Nephron (organoid): ENCODE measurements around the gene FANCI.

Source experiments
- H3K27ac Mint-ChIP-seq, 3 experiments: 2 replicates each; pipeline ENCODE4 v1.8.0; 2020; ENCODE audit warnings: mixed read lengths in 3 of 3, mild to moderate bottlenecking in 2 of 3, moderate library complexity in 1 of 3
- H3K27me3 Mint-ChIP-seq: 2 replicates; pipeline ENCODE4 v1.8.0; 2021; ENCODE audit warnings: low read depth, mild to moderate bottlenecking, moderate library complexity, mixed read lengths
- H3K36me3 Mint-ChIP-seq: 2 replicates; pipeline ENCODE4 v1.8.0; 2020; ENCODE audit warnings: low read depth, mixed read lengths
- H3K4me1 Mint-ChIP-seq: 2 replicates; pipeline ENCODE4 v1.8.0; 2020; ENCODE audit warnings: mixed read lengths
- H3K4me3 Mint-ChIP-seq, 3 experiments: 2 replicates each; pipeline ENCODE4 v1.8.0; 2020; ENCODE audit warnings: mild to moderate bottlenecking in 3 of 3, mixed read lengths in 3 of 3, moderate library complexity in 2 of 3
- H3K9me3 Mint-ChIP-seq: 2 replicates; pipeline ENCODE4 v1.8.0; 2020; ENCODE audit warnings: mixed read lengths
- TF ChIP-seq, protein P1 (sequence below), 3 experiments: fragments of 200-600 bp; sonication (generic); IDR thresholded peaks; one replicate each; pipeline ENCODE4 v1.5.0; 2021; ENCODE audit warnings: antibody characterized with exemption in 3 of 3; ENCODE audit not compliant: unreplicated experiment in 3 of 3

The FANCI gene

DNA sequence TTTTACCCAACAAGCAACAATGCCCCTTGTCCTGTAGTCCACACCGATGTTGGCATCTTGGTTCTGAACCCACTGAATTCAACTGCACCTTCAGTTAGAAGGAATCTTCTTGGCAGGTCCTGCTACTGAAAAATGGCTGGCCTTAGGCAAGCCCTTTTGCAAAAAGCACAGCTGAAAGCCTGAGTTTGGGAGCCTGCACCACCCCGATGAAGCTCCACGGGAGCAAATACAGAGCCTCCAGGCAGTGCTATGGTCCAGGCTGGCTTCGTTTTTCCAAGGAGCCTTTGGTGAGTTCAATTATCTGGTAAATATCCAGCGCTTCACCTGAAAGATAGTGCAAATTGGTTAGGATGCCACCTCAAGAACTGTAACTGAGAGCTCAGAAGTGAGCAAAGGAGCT is 72.7 kb downstream of the FANCI start:
- TF ChIP-seq, protein P1, sequence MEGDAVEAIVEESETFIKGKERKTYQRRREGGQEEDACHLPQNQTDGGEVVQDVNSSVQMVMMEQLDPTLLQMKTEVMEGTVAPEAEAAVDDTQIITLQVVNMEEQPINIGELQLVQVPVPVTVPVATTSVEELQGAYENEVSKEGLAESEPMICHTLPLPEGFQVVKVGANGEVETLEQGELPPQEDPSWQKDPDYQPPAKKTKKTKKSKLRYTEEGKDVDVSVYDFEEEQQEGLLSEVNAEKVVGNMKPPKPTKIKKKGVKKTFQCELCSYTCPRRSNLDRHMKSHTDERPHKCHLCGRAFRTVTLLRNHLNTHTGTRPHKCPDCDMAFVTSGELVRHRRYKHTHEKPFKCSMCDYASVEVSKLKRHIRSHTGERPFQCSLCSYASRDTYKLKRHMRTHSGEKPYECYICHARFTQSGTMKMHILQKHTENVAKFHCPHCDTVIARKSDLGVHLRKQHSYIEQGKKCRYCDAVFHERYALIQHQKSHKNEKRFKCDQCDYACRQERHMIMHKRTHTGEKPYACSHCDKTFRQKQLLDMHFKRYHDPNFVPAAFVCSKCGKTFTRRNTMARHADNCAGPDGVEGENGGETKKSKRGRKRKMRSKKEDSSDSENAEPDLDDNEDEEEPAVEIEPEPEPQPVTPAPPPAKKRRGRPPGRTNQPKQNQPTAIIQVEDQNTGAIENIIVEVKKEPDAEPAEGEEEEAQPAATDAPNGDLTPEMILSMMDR (IDR thresholded peaks at IDR 0.05; ENCODE audit: unreplicated experiment in 3 of 3) = no peak
- Mint-ChIP-seq H3K4me3 (no peak overlapping the region), H3K27ac (no peak overlapping the region), H3K4me1 (no peaks in the 10 kb centered on the region), H3K36me3 (peaks cover 69% of the 10 kb centered on the region), H3K9me3 (no peaks in the 10 kb centered on the region), H3K27me3 (no peaks in the 10 kb centered on the region)

DNA sequence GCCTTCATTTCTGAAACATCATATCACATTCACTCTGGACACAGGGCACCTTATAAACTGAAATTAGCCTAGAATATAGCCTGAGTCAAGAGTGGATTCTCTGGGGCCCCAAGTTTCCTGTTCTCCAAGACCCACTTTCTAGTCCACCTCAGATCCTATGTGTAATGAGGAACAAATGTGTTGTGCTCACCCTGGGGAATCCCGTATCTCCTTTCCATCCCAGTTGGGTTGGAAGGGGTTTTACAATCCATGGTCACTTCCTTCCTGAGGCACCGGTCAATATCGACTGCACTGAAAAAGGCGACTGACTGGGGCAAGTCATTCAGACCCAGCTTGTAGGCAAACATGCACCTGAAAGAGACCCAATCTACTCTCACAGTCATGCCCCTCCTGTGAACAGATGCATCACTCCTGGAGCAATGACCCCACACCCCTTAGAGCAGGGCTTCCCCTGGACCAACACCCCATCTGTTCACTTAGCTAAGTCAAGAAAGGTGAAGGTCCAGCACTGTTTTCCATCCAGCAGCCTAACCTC is 73.5 kb downstream of the FANCI start:
- TF ChIP-seq, protein P1 (IDR thresholded peaks at IDR 0.05; ENCODE audit: unreplicated experiment in 3 of 3) = no peak
- Mint-ChIP-seq H3K27ac (no peak overlapping the region), H3K4me3 (no peak overlapping the region), H3K4me1 (no peaks in the 10 kb centered on the region), H3K27me3 (no peaks in the 10 kb centered on the region), H3K36me3 (peaks cover 71% of the 10 kb centered on the region), H3K9me3 (no peaks in the 10 kb centered on the region)

DNA sequence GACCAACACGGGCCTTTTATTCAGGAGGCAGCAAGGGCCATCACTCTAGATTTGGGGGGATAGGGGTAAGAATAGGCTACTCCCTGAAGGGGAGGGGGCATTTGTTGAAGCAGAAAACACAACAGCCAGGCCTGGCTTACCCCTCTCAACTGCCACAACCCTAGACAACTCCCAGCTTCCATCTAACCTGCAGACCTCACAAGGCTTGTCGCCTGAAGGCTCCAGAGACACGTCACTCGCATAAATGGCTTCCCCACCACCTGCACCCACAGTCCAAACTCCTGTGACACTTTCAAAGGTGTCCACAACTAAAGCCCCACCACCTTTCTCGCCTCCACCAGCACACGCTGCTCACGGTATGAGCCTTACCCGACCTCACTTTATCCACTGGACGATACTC is 75.9 kb downstream of the FANCI start:
- Mint-ChIP-seq H3K27ac (no peak overlapping the region), H3K4me1 (no peaks in the 10 kb centered on the region), H3K27me3 (no peaks in the 10 kb centered on the region), H3K9me3 (no peaks in the 10 kb centered on the region), H3K36me3 (peaks cover 77% of the 10 kb centered on the region), H3K4me3 (no peak overlapping the region)
- TF ChIP-seq, protein P1 (IDR thresholded peaks at IDR 0.05; ENCODE audit: unreplicated experiment in 3 of 3) = no peak

DNA sequence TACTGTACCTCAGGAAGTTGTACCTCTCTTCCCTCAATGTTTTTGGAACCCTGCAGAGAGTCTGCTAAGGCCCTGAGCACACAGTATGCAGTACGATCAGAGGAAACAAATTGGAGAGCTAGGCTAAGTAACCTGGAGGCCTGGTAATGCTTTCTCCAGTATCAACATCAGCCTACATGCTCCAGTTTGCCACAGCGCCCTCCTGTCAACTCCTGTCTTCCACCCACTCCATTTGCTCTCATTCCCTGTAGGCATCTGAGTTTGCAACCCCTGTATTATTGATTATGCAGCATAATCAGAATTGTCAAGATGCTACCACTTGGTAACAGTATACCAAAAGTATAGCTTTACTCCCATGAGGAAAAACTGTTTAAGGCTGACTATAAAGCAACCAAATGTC is 76.4 kb downstream of the FANCI start:
- TF ChIP-seq, protein P1 (IDR thresholded peaks at IDR 0.05; ENCODE audit: unreplicated experiment in 3 of 3) = no peak
- H3K4me3 Mint-ChIP-seq = no peak overlapping the region
- no peak overlapping the region for H3K27ac Mint-ChIP-seq
- H3K27me3 Mint-ChIP-seq = no peaks in the 10 kb centered on the region
- H3K4me1 Mint-ChIP-seq = no peaks in the 10 kb centered on the region
- H3K9me3 Mint-ChIP-seq = no peaks in the 10 kb centered on the region
- H3K36me3 Mint-ChIP-seq = peaks cover 78% of the 10 kb centered on the region

DNA sequence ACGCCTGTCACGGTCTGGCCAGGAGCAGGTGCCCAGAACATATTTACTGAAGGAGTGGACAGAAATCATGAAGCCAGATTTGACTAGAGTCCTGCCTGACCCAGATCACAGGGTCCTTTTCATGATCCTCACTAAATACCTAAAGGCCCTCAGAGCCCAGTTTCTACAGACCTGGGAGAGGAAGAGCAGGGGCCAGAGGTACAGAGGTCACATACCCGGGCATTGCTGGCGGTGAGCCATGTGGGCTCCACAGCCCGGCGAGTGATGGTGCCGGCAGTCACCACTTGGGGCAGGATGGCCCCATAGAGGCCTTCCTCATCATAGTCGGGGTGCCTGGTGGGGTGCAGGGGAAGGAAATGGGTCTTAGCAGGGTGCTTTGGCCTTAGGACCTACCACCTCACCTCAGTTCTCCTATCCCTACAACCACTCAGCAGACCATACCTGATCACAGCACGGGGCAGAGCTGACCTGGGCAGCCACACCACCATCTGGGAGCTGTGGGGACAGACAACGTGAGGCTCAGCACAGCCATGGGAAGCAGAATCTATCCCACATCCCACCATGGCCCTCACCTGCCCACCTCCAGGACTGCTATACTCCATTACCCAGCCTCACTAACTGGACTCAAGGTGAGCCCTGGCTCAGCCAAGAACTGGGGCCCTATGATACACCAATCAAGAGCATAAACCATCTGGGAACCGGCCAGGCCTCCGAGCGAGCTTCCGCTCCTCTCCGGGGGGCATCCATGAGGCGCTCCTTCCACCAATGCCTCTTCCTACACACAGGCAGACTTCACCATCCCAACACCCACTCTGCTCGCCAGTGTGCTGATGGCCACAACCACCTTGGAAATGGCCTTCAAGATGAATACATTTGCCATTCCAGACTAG is 78.0 kb downstream of the FANCI start:
- Mint-ChIP-seq H3K36me3 (peaks cover 76% of the 10 kb centered on the region), H3K4me3 (no peak overlapping the region), H3K9me3 (no peaks in the 10 kb centered on the region), H3K27me3 (no peaks in the 10 kb centered on the region), H3K27ac (no peak overlapping the region), H3K4me1 (no peaks in the 10 kb centered on the region)
- TF ChIP-seq, protein P1 (IDR thresholded peaks at IDR 0.05; ENCODE audit: unreplicated experiment in 3 of 3) = no peak

DNA sequence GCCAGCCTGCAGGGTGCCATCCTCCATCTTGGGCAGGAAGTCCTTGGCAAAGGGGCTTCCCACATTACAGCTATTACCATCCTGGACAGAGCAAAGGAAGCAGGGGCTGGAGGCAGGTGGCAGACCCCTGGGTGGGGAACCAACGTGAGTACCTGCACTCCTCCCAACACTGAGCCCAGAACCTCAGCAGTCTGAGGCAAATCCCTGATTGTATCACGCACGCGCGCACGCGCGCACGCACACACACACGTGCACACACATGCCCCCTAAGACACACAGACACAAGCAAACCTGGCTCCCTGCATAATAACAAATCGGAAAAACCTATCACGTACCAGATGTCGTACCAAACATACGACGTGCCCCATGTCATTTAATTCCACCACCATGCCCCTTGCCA is 79.0 kb downstream of the FANCI start:
- Mint-ChIP-seq H3K4me1 (no peaks in the 10 kb centered on the region), H3K27ac (no peak overlapping the region), H3K4me3 (no peak overlapping the region), H3K27me3 (no peaks in the 10 kb centered on the region), H3K36me3 (peaks cover 77% of the 10 kb centered on the region), H3K9me3 (no peaks in the 10 kb centered on the region)
- TF ChIP-seq, protein P1 (IDR thresholded peaks at IDR 0.05; ENCODE audit: unreplicated experiment in 3 of 3) = no peak
